ENCODE results near the gene DYNC2I2.

The DYNC2I2 gene

DNA sequence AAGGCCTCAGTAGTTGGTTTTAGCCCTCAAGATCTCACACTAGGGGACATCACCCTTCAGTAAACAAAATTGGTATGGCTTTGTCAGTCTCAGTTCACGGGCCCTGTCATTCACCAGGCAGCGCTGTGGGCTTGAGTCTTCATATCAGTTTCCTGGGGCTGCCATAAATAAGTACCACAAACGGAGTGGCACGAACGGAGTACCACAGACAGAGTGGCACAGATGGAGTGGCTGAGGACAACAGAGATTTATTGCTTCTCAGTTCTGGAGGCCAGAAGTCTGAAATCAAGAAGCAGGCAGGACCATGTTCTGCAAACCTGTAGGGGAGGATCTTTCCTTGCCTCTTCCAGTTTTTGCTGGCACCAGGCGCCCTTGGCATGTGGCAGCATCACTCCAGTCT lies 37.5 kb downstream of the DYNC2I2 start:
- Histone ChIP-seq H3K4me3 (ENCODE audit: low read length) (no peak overlapping the region), H3F3A (ENCODE audit: insufficient read depth, low read length) (0 out of 2 replicates have a peak, but pooled peaks cover 2% of the 10 kb centered on the region), H3K27ac (ENCODE audit: low read length) (no peak overlapping the region), H3K9me3 (replicated peaks; ENCODE audit: insufficient read depth, low read length) (no peaks in the 10 kb centered on the region), H3K27me3 (replicated peaks; ENCODE audit: insufficient read depth, low read length) (no peaks in the 10 kb centered on the region), H2AFZ (ENCODE audit: low read length) (no peak overlapping the region), H3K36me3 (replicated peaks; ENCODE audit: insufficient read depth, low read length) (peaks cover 8% of the 10 kb centered on the region; the same call in 1 of the 2 replicates), H3K4me1 (ENCODE audit: low read length) (no peaks in the 10 kb centered on the region), H3K4me2 (ENCODE audit: low read depth, low read length) (no peak overlapping the region), H3K9me2 (replicated peaks; ENCODE audit: insufficient read depth, low read length) (no peaks in the 10 kb centered on the region), H4K20me1 (ENCODE audit: insufficient read depth, low read length) (no peaks in the 10 kb centered on the region), H3K79me2 (ENCODE audit: low read length) (no peaks in the 10 kb centered on the region), H3K9ac (ENCODE audit: low read length) (no peak overlapping the region)
- no peak for TF ChIP-seq EZH2phosphoT487 (IDR thresholded peaks at IDR 0.05; ENCODE audit: low read length)
- no peak for TF ChIP-seq CTCF (IDR thresholded peaks at IDR 0.05; ENCODE audit: low read length)
- TF ChIP-seq EZH2 (optimal IDR thresholded peaks at IDR 0.05; ENCODE audit: low read depth, low read length), result no peak
- no peak for DNase-seq

- H3K4me2 ChIP-seq (ENCODE audit: low read depth, low read length), result no peak overlapping the region
- no peak overlapping the region for H2AFZ ChIP-seq (ENCODE audit: low read length)
- no peaks in the 10 kb centered on the region for H3K79me2 ChIP-seq (ENCODE audit: low read length)
- H3K27ac ChIP-seq (ENCODE audit: low read length), result no peak overlapping the region
- no peaks in the 10 kb centered on the region for H3K9me3 ChIP-seq (replicated peaks; ENCODE audit: insufficient read depth, low read length)
- no peak for DNase-seq
- peaks cover 12% of the 10 kb centered on the region; the same call in 1 of the 2 replicates for H3K36me3 ChIP-seq (replicated peaks; ENCODE audit: insufficient read depth, low read length)
- H3F3A ChIP-seq (ENCODE audit: insufficient read depth, low read length), result 0 out of 2 replicates have a peak, but pooled peaks cover 2% of the 10 kb centered on the region
- TF ChIP-seq EZH2phosphoT487 (IDR thresholded peaks at IDR 0.05; ENCODE audit: low read length), result no peak
- no peak for TF ChIP-seq EZH2 (optimal IDR thresholded peaks at IDR 0.05; ENCODE audit: low read depth, low read length)
- TF ChIP-seq CTCF (IDR thresholded peaks at IDR 0.05; ENCODE audit: low read length), result no peak
- no peaks in the 10 kb centered on the region for H3K4me1 ChIP-seq (ENCODE audit: low read length)
- H3K27me3 ChIP-seq (replicated peaks; ENCODE audit: insufficient read depth, low read length), result no peaks in the 10 kb centered on the region
- no peak overlapping the region for H3K9ac ChIP-seq (ENCODE audit: low read length)
- no peaks in the 10 kb centered on the region for H3K9me2 ChIP-seq (replicated peaks; ENCODE audit: insufficient read depth, low read length)
- no peak overlapping the region for H3K4me3 ChIP-seq (ENCODE audit: low read length)
- no peaks in the 10 kb centered on the region for H4K20me1 ChIP-seq (ENCODE audit: insufficient read depth, low read length)
These were observed 38.7 kb downstream of the DYNC2I2 start for GRCh38 chr9:128617943-128618342.

DNA sequence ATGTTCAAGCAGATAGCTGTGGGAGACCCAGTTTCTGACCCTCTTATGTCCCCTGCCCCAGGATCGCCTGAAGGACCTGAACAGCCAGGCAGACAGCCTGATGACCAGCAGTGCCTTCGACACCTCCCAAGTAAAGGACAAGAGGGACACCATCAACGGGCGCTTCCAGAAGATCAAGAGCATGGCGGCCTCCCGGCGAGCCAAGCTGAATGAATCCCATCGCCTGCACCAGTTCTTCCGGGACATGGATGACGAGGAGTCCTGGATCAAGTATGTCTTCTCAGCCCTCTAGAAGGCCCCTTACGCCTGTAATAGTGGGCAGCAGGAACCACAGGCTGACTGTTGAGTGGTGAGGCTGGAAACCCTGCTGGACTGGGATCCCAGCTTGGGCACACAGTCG lies 41.1 kb downstream of the DYNC2I2 start:
- H3K4me1 ChIP-seq (ENCODE audit: low read length), result no peaks in the 10 kb centered on the region
- no peaks in the 10 kb centered on the region for H3F3A ChIP-seq (ENCODE audit: insufficient read depth, low read length)
- H3K36me3 ChIP-seq (replicated peaks; ENCODE audit: insufficient read depth, low read length), result peaks cover 12% of the 10 kb centered on the region; the same call in 1 of the 2 replicates
- H3K27me3 ChIP-seq (replicated peaks; ENCODE audit: insufficient read depth, low read length), result no peaks in the 10 kb centered on the region
- H3K79me2 ChIP-seq (ENCODE audit: low read length), result no peaks in the 10 kb centered on the region
- no peaks in the 10 kb centered on the region for H3K9me2 ChIP-seq (replicated peaks; ENCODE audit: insufficient read depth, low read length)
- no peaks in the 10 kb centered on the region for H4K20me1 ChIP-seq (ENCODE audit: insufficient read depth, low read length)
- no peak for DNase-seq
- no peak overlapping the region for H3K4me3 ChIP-seq (ENCODE audit: low read length)
- no peak overlapping the region for H3K4me2 ChIP-seq (ENCODE audit: low read depth, low read length)
- no peak overlapping the region for H2AFZ ChIP-seq (ENCODE audit: low read length)
- H3K9ac ChIP-seq (ENCODE audit: low read length), result no peak overlapping the region
- no peaks in the 10 kb centered on the region for H3K9me3 ChIP-seq (replicated peaks; ENCODE audit: insufficient read depth, low read length)
- no peak overlapping the region for H3K27ac ChIP-seq (ENCODE audit: low read length)
- TF ChIP-seq CTCF (IDR thresholded peaks at IDR 0.05; ENCODE audit: low read length), result no peak
- TF ChIP-seq EZH2 (optimal IDR thresholded peaks at IDR 0.05; ENCODE audit: low read depth, low read length), result no peak
- TF ChIP-seq EZH2phosphoT487 (IDR thresholded peaks at IDR 0.05; ENCODE audit: low read length), result no peak

Data from MM.1S (cell line).